DOHH2 (cell line): ENCODE results near the gene GGACT.

Source experiments
- CTCF ChIP-seq: fragments of 200-600 bp; sonication (generic); IDR thresholded peaks from one replicate; pipeline ENCODE4 v1.5.1; 2014; ENCODE audit warnings: antibody characterized with exemption, mild to moderate bottlenecking, low read depth, low read length; ENCODE audit not compliant: poor library complexity, severe bottlenecking
- EZH2phosphoT487 ChIP-seq: fragments of 200-600 bp; sonication (generic); IDR thresholded peaks from 2 replicates; pipeline ENCODE4 v1.6.1; 2017; ENCODE audit warnings: borderline replicate concordance, mild to moderate bottlenecking, antibody characterized with exemption, low read length, moderate library complexity, mixed read lengths

- no peak for TF ChIP-seq CTCF
- no peak for TF ChIP-seq EZH2phosphoT487
Observed at GRCh38 chr13:100552755-100553154, 35.8 kb downstream of the GGACT start.
